Measurements from ENCODE around the gene BDKRB1. TPM values are rescaled to one million over a fixed set of nuclear protein-coding genes. Genes with fewer than 3 reads are reported as not detected.
A peak's percentile ranks its signal among the peaks of the same experiment; 100 is the strongest.
"Not testable (repeated sequence)": the region's sequence is repeated elsewhere in the genome, so short reads cannot be mapped to it uniquely, and the experiment has no call there.

The BDKRB1 gene
- total RNA-seq, 2 donors from 2014 or later, result 5.2 to 6.6 TPM

DNA sequence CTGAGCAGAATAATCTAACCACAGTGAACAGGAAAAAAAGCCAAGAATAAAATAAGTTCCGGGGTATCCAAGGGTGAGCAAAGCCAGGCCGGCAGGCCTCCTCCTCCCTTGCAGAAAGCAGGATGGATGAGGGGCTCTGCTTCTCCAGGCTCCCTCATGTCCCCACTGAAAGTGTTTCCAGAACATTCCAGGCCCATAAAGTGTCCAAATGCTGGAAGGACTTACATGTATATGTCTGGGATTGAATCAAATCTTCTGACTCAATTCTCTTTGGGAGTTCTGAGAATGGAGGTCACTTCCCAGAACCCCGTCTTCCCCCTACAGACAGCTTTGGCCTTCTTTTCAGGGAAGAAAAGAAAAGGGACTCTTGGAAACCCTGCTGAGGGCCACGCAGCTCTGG is 25.0 kb upstream of the BDKRB1 start:
- DNase-seq (no peak), ATAC-seq (no peak)
- intact Hi-C loops (cut with DNase I, micrococcal nuclease), result no loop called here

DNA sequence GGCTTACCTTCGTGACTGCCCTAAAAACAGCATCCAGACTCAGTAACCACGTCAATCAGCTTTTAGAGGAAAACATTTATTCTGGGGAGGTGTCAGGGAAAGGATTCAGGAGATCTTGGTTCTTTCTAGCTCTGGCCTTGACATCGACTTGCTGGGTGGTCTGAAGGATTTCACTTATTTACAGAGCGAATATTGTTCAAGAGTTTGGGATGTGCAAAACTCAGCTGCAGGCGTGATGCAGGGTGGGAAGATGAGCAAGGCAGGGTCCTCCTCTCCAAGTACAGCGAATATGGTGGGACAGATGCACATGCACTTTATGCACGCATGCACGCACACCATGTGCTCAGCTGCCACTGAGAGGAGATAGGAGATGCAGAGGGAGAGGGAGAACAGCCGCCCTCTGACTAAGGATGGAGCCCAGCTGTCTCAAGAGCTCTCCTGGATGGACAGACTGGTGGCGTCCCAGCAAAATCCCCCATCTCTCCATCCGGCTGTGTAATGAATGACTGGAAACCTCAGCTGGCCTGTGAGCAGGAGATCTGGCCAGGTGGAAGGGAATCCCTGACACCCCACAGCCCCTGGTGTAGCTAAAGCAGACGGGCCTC is 24.4 kb upstream of the BDKRB1 start:
- DNase-seq (no peak), ATAC-seq (no peak)
- intact Hi-C loops (cut with DNase I, micrococcal nuclease), result no loop called here

DNA sequence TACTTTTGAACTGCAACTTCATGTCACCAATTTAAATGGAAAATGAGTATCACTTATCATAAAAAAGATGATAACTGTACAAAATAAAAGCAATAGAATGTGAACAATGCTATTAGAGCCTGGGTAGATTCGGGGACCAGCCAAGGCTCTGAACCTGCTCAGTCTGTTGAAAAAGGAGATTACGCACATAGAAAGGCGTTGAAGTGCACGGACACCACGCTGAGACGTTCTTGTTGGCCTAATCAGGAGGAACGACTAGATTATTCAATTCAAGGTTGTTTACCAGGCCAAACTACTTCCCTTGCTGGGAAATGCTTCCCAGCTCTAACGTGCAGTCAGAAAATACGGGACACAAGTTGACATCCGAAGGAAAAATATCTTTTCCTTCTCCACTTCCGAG is 23.5 kb upstream of the BDKRB1 start:
- intact Hi-C loops (cut with DNase I, micrococcal nuclease), result no loop called here
- DNase-seq (no peak), ATAC-seq (no peak)

GRCh38 chr14:96233661-96234060 is 22.3 kb upstream of the BDKRB1 start:
- intact Hi-C loops (cut with DNase I, micrococcal nuclease), result no loop called here
- no peak for ATAC-seq
- no peak for DNase-seq

- intact Hi-C loops (cut with DNase I, micrococcal nuclease), result no loop called here
- ATAC-seq, result no peak
- DNase-seq, result no peak
Observed at GRCh38 chr14:96235426-96235825, 20.6 kb upstream of the BDKRB1 start.

DNA sequence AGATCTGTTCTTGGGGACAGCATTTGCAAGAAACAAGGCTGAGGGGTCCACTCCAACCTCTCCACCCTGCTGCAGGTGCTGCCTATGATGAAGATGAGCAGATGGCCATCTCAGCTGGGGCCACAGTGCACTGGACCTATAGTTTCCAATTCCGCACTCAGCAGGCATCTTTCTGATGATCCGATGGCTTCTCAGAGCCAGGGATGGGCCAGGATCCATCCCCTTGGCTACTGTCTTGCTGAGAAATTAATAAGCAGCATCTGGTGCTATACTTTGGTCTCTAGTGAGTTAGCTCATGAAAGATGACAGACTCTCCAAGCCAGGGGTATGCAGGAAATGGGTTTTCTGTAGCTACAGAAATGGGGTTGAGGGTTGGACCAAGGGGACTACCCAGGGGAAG is 18.4 kb upstream of the BDKRB1 start:
- ATAC-seq (no peak), DNase-seq (no peak)
- intact Hi-C loops (cut with DNase I, micrococcal nuclease), result no loop called here

DNA sequence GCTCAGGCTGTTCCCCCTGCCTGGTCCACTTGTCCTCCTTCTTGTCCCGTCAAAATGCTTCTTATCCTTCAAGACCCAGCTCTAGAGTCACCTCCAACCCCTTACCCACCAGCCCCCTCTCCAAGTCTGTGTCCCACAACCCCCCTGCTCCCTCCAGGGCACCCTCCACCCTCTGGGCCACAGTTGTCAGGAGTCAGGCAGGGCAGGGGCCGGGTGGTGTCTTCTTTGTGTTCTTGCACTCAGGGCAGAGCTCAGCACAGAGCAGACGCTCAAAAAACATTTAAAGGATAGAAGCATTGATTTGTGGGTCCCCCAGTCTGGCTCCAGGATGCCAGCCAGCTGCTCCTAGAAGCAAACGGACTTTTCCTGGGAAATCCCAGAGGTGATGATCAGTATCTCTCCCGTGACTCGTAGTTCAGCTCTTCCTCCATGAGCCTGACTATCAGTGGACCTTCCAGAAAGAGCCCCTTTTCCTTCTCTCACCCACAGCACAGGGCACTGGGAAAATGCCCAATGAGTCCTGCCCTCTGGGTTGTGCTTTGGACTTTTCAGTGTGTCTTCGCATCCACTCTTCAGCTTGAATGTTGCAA is 17.2 kb upstream of the BDKRB1 start:
- intact Hi-C loops (cut with DNase I, micrococcal nuclease), result no loop called here
- DNase-seq (no peak), ATAC-seq (no peak)

DNA sequence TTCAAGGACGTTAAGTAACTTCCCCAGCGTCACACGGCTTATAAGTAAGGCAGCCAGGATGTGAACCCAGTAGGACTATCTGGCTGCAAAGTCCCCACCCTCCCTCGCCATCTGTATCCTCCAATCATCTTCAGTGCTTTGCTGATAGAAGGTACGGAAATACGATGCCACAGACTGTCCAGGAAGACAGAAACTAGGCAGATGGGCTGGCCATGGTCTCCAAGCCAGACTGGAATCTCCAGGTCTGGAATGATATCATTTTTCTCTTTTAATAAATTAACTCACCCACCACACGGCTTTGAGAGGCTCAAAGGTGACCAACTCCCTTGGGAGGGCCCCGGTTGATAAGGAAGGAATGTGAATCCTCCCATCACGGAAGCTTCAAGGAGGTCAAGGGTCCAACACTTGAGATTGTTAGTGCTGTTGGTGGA is 16.3 kb upstream of the BDKRB1 start:
- intact Hi-C loops (cut with DNase I, micrococcal nuclease), result no loop called here
- DNase-seq, result peak; percentile 53 to 84
- peak; percentile 87 for ATAC-seq

DNA sequence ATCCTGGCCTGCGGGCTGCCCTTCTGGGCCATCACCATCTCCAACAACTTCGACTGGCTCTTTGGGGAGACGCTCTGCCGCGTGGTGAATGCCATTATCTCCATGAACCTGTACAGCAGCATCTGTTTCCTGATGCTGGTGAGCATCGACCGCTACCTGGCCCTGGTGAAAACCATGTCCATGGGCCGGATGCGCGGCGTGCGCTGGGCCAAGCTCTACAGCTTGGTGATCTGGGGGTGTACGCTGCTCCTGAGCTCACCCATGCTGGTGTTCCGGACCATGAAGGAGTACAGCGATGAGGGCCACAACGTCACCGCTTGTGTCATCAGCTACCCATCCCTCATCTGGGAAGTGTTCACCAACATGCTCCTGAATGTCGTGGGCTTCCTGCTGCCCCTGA is 15.4 kb upstream of the BDKRB1 start:
- DNase-seq (no peak), ATAC-seq (no peak)
- intact Hi-C loops (cut with DNase I, micrococcal nuclease), result no loop called here

DNA sequence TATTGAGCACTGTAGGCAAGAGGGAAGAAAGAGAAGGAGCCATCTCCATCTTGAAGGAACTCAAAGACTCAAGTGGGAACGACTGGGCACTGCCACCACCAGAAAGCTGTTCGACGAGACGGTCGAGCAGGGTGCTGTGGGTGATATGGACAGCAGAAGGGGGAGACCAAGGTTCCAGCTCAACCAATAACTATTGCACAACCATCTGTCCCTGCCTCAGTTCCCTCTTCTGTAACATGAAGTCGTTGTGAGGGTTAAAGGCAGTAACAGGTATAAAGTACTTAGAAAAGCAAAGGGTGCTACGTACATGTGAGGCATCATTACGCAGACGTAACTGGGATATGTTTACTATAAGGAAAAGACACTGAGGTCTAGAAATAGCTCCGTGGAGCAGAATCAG is 13.9 kb upstream of the BDKRB1 start:
- intact Hi-C loops (cut with DNase I, micrococcal nuclease), result no loop called here
- DNase-seq (no peak), ATAC-seq (no peak)

DNA sequence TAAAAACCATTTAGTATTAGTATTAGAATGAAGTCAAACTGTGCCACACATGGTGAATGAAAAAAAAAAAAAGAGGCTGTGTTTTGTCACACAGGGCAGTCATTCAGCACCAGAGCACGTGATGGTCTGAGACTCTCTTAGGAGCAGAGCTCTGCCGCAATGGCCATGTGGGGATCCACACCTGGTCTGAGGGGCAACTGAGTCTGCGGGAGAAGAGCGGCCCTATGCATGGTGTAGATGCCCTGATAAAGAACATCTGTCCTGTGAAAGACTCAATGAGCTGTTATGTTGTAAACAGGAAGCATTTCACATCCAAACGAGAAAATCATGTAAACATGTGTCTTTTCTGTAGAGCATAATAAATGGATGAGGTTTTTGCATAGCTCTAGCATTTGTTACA is 12.2 kb upstream of the BDKRB1 start:
- ATAC-seq (no peak), DNase-seq (no peak)
- intact Hi-C loops (cut with DNase I, micrococcal nuclease), result no loop called here

GRCh38 chr14:96245074-96245473 is 10.9 kb upstream of the BDKRB1 start:
- DNase-seq; ATAC-seq; intact Hi-C loops (cut with DNase I, micrococcal nuclease): not testable (repeated sequence)

DNA sequence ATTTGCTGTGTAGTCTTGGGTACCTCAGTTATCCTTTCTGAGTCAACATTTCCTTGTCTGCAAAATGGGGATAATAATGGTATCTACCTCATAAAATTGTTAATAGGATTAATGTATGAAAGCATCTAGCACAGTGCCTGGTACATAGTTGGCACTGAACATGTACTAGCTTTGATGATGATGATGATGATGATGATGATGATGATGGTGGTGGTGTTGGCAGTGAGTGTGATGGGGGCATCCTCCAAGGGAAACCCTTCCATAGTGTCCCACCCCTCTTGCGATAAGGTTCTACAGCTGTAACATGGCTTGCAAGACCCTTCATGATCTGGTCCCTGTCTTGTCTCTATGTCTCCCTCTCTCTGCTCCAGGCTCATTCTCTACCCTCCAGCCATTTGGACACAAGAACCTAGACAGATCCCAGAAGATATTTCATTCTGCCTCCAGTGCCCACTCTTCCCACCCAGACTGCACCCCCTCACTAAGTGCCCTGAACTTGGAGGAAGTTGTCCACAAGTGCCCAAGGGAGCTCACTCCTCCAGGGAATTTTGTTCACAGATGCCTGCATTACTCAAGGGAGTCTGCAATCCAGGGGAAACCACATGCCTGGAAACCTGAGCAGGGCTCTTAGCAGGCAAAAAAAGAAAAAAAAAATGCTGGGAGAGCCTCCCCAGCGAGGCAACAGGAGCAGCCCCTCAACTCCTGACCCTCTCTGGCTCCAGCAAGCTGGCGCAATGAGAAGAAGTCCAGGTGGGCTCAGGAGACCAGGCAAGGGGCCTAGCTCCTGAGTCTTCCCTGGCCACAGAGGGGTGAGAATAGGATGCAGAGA is 10.1 kb upstream of the BDKRB1 start:
- no peak for ATAC-seq
- no peak for DNase-seq
- intact Hi-C loops (cut with DNase I, micrococcal nuclease), result no loop called here

GRCh38 chr14:96246539-96246847 is 9.5 kb upstream of the BDKRB1 start:
- no peak for DNase-seq
- ATAC-seq, result peak; percentile 44

DNA sequence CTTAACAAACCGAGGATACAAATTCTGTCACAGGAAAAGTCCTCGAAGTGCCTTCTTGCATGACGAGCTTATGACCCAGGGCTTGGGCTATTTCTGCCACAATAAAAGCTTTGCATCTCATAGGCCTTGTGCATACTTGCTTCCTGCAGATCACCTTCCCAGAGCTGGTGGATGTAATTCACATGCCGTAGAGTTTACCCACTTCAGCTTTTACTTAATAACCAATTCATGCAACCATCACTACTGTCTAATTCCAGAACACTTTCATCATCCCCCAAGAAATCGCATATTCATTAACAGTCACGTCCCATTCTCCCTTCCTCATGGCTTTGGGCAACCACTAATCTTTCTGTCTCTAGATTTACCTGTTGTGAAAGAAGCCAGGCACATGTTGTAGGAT is 9.0 kb upstream of the BDKRB1 start:
- DNase-seq, result no peak
- intact Hi-C loops (cut with DNase I, micrococcal nuclease), result no loop called here
- ATAC-seq, result no peak

More at GRCh38 chr14:96246539-96246847, 9.5 kb upstream of the BDKRB1 start:
- intact Hi-C loops (cut with DNase I, micrococcal nuclease), result no loop called here

DNA sequence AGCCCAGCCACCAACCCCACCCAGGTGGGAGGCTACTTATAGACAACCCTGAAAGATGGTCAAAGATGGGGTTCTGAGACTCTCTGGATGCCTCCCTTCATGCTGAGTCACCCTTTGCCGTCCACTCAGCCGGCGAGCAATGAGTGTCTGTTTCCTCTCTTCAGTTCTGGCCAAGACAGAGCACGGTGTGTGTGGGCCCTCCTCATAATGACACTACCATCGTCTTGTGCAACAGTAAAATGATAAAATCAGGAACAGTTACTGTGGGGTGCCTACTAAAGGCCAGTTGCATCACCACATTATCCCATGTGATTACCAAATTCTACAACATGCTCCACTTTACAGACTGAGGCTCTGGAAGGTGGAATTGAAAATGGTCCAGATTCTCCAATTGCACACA is 7.0 kb upstream of the BDKRB1 start:
- intact Hi-C loops (cut with DNase I, micrococcal nuclease), result no loop called here
- DNase-seq, result peak in 1 of 2 donors; percentile 62
- ATAC-seq, result no peak

GRCh38 chr14:96250485-96250884 is 5.5 kb upstream of the BDKRB1 start:
- ATAC-seq (peak; percentile 74), DNase-seq (no peak)
- intact Hi-C loops (cut with DNase I, micrococcal nuclease), result no loop called here

GRCh38 chr14:96251656-96252155 is 4.3 kb upstream of the BDKRB1 start:
- no peak for DNase-seq
- ATAC-seq, result no peak
- intact Hi-C loops (cut with DNase I, micrococcal nuclease), result no loop called here

DNA sequence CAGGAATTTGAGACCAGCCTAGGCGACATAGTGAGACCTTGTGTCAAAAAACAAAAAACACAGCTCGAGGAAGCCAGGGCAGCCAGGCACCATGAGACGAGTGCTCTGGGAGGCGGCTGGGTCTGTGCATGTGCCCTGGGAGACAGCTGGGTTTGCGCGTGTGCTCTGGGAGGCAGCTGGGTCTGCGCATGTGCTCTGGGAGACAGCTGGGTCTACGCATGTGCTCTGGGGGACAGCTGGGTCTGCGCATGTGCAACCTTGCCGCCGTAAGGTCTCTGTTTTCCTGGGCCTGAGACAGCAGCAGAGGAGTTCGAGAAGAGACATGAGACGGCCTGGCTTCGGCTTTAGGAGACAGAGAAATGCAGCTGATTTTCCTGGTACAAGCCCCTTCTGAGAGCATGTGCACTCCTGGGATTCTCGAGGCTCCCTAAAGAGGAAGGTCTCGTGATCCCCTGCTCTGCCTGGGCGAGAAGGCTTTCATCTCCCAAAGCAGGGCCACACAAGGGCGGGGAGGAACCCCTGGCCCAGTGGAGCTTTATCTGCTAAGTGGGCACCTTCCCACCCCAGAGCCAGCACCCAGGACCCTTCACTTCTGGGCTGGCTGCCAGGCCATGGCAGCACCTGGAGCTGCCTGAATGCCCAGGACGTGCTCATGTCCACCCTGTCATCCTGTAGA is 3.5 kb upstream of the BDKRB1 start:
- DNase-seq, result no peak
- intact Hi-C loops (cut with DNase I, micrococcal nuclease), result no loop called here
- no peak for ATAC-seq

Data from left colon (tissue), 2 donors.